H1 (cell line): Measurements from ENCODE around the gene HLA-DPA1. TPM values are rescaled to one million over a fixed set of nuclear protein-coding genes. Genes with fewer than 3 reads are reported as not detected.

ENCODE experiments used
- CTCF ChIA-PET: fragments of 300-600 bp; sonication (Branson Sonifier 250); formaldehyde crosslinking; loops from one replicate; lab custom pipeline; 2021; ENCODE audit not compliant: partially characterized antibody; lab: Charles Lee
- POLR2A ChIA-PET: fragments of 300-600 bp; sonication (Branson Sonifier 250); formaldehyde crosslinking; loops from one replicate; lab custom pipeline; 2021; ENCODE audit warnings: inconsistent platforms; ENCODE audit not compliant: partially characterized antibody; lab: Charles Lee
- DNase-seq, 2 experiments: peaks; one replicate each; pipeline versions ENCODE4 v3.0.0 to v3.0.0-alpha.2; 2010 to 2022; ENCODE audit warnings: low spot score in 2 of 2, low read depth in 1 of 2, mixed read lengths in 1 of 2
- FAIRE-seq: peaks from 2 replicates; lab custom pipeline; 2011; peaks lifted over from hg19 to GRCh38; lab: Jason Lieb, UNC
- H2AFZ ChIP-seq: 2 replicates; pipeline ENCODE4 v1.8.1; 2012; ENCODE audit warnings: low read length, inconsistent platforms
- H2AK5ac ChIP-seq: 2 replicates; pipeline ENCODE4 v1.6.1; 2013; ENCODE audit warnings: low read depth, low read length
- H2BK120ac ChIP-seq: replicated peaks from 2 replicates; pipeline ENCODE3; 2013; ENCODE audit warnings: low read depth, low read length, inconsistent platforms
- H2BK12ac ChIP-seq: 2 replicates; pipeline ENCODE4 v1.6.1; 2013; ENCODE audit warnings: low read depth, low read length
- H2BK15ac ChIP-seq: 2 replicates; pipeline ENCODE4 v1.6.1; 2013; ENCODE audit warnings: low read length
- H2BK20ac ChIP-seq: 2 replicates; pipeline ENCODE4 v1.6.1; 2013; ENCODE audit warnings: low read length
- H2BK5ac ChIP-seq: 2 replicates; pipeline ENCODE4 v1.6.1; 2013; ENCODE audit warnings: low read depth, low read length
- H3K14ac ChIP-seq: 2 replicates; pipeline ENCODE4 v1.6.1; 2013; ENCODE audit warnings: inconsistent platforms; ENCODE audit not compliant: insufficient read length
- H3K18ac ChIP-seq: 2 replicates; pipeline ENCODE4 v1.6.1; 2013; ENCODE audit warnings: low read length; ENCODE audit errors: extremely low read depth
- H3K23ac ChIP-seq: 2 replicates; pipeline ENCODE4 v1.6.1; 2013; ENCODE audit warnings: inconsistent platforms; ENCODE audit not compliant: insufficient read length
- H3K23me2 ChIP-seq: 2 replicates; pipeline ENCODE4 v1.6.1; 2013; ENCODE audit warnings: low read depth, low read length
- H3K27ac ChIP-seq: 2 replicates; pipeline ENCODE4 v1.6.1; 2011; ENCODE audit warnings: low read depth, low read length, inconsistent platforms
- H3K27me3 ChIP-seq, 4 experiments: replicated peaks in 1 of 4; 1 replicate in 1 of 4; 2 replicates in 3 of 4; pipeline versions ENCODE4 v1.6.1 to v1.8.1; 2011 to 2013; ENCODE audit warnings: low read length in 3 of 4, mild to moderate bottlenecking in 3 of 4, inconsistent platforms in 2 of 4, mixed read lengths in 2 of 4, moderate library complexity in 1 of 4; ENCODE audit not compliant: control insufficient read depth in 3 of 4, insufficient read depth in 3 of 4; ENCODE audit errors: extremely low read depth in 1 of 4
- H3K36me3 ChIP-seq, 4 experiments: 2 replicates each; pipeline versions ENCODE4 v1.6.1 to v1.8.1; 2011 to 2013; ENCODE audit warnings: mild to moderate bottlenecking in 4 of 4, low read length in 3 of 4, moderate library complexity in 2 of 4, control low read depth in 1 of 4, inconsistent platforms in 1 of 4; ENCODE audit not compliant: insufficient read depth in 4 of 4, control insufficient read depth in 2 of 4
- H3K4ac ChIP-seq: replicated peaks from 2 replicates; pipeline ENCODE3; 2013; ENCODE audit warnings: low read length, low read depth, mixed read lengths, inconsistent platforms; ENCODE audit not compliant: insufficient read length
- H3K4me1 ChIP-seq, 4 experiments: replicated peaks in 1 of 4; 1 replicate in 1 of 4; 2 replicates in 3 of 4; pipeline versions ENCODE4 v1.6.1 to v1.8.1; 2011 to 2013; ENCODE audit warnings: low read length in 3 of 4, inconsistent platforms in 2 of 4, mixed read lengths in 1 of 4; ENCODE audit not compliant: insufficient read depth in 4 of 4, control insufficient read depth in 3 of 4
- H3K4me2 ChIP-seq, 2 experiments: 2 replicates each; pipeline versions ENCODE4 v1.6.1 to v1.8.1; 2011 to 2013; ENCODE audit warnings: low read depth in 2 of 2, low read length in 2 of 2, control low read depth in 1 of 2, inconsistent platforms in 1 of 2, mild to moderate bottlenecking in 1 of 2; ENCODE audit not compliant: insufficient read depth in 1 of 2
- H3K4me3 ChIP-seq, 4 experiments: fragments of 200-600, 300-600 bp in 1 of 4; sonication (generic), shearing (Covaris generic), sonication (Bioruptor Twin) in 1 of 4; 2 replicates each; pipeline versions ENCODE4 v1.5.1 to v1.8.1; 2011 to 2016; ENCODE audit warnings: low read length in 4 of 4, low read depth in 3 of 4, control low read depth in 2 of 4, inconsistent platforms in 2 of 4, mild to moderate bottlenecking in 2 of 4, mixed read lengths in 1 of 4, moderate library complexity in 1 of 4; ENCODE audit not compliant: insufficient read depth in 2 of 4; ENCODE audit errors: extremely low read depth in 1 of 4
- H3K56ac ChIP-seq: replicated peaks from 2 replicates; pipeline ENCODE3; 2013; ENCODE audit warnings: low read depth, mild to moderate bottlenecking, mixed read lengths, low read length, inconsistent platforms; ENCODE audit not compliant: insufficient read length
- H3K79me1 ChIP-seq: 2 replicates; pipeline ENCODE4 v1.6.1; 2013; ENCODE audit warnings: low read depth, low read length, control low read depth
- H3K79me2 ChIP-seq, 2 experiments: 2 replicates each; pipeline versions ENCODE4 v1.6.1 to v1.8.1; 2012 to 2013; ENCODE audit warnings: low read length in 2 of 2, mild to moderate bottlenecking in 2 of 2, inconsistent platforms in 1 of 2; ENCODE audit not compliant: insufficient read depth in 2 of 2, control insufficient read depth in 1 of 2
- H3K9ac ChIP-seq, 4 experiments: replicated peaks in 1 of 4; 1 replicate in 1 of 4; 2 replicates in 3 of 4; pipeline versions ENCODE4 v1.6.1 to v1.8.1; 2011 to 2013; ENCODE audit warnings: low read depth in 3 of 4, low read length in 3 of 4, control low read depth in 2 of 4, mild to moderate bottlenecking in 2 of 4, moderate library complexity in 2 of 4, inconsistent platforms in 1 of 4; ENCODE audit errors: extremely low read depth in 1 of 4
- H3K9me3 ChIP-seq, 2 experiments: 2 replicates each; pipeline versions ENCODE4 v1.6.1 to v1.8.1; 2012 to 2013; ENCODE audit warnings: mild to moderate bottlenecking in 2 of 2, moderate library complexity in 2 of 2, control low read depth in 1 of 2, inconsistent platforms in 1 of 2, low read depth in 1 of 2, low read length in 1 of 2, mixed read lengths in 1 of 2; ENCODE audit not compliant: insufficient read depth in 2 of 2
- H4K20me1 ChIP-seq, 2 experiments: replicated peaks in 1 of 2; 2 replicates each; pipeline versions ENCODE3 to v1.8.1; 2011 to 2013; ENCODE audit warnings: inconsistent platforms in 2 of 2, low read length in 2 of 2, mild to moderate bottlenecking in 1 of 2; ENCODE audit not compliant: insufficient read depth in 2 of 2, control insufficient read depth in 1 of 2
- H4K5ac ChIP-seq: 2 replicates; pipeline ENCODE4 v1.6.1; 2013; ENCODE audit warnings: low read length, low read depth, mixed read lengths, inconsistent platforms; ENCODE audit not compliant: insufficient read length
- H4K8ac ChIP-seq: 2 replicates; pipeline ENCODE4 v1.8.0; 2013; ENCODE audit warnings: mild to moderate bottlenecking, moderate library complexity, low read length, inconsistent platforms; ENCODE audit not compliant: insufficient read depth; ENCODE audit errors: extremely low read depth
- H4K91ac ChIP-seq: replicated peaks from 2 replicates; pipeline ENCODE3; 2013; ENCODE audit warnings: low read length, mixed read lengths, inconsistent platforms; ENCODE audit not compliant: insufficient read length
- ATF3 ChIP-seq: IDR thresholded peaks from 2 replicates; pipeline ENCODE4 v1.6.1; 2011; ENCODE audit warnings: low read depth, mild to moderate bottlenecking, low read length; ENCODE audit not compliant: insufficient read depth
- CHD1 ChIP-seq: IDR thresholded peaks from 2 replicates; pipeline ENCODE4 v1.6.1; 2012; ENCODE audit warnings: low read depth, low read length, improper control_type of control experiment
- CHD2 ChIP-seq: IDR thresholded peaks from 2 replicates; pipeline ENCODE4 v1.6.1; 2012; ENCODE audit warnings: low read length, improper control_type of control experiment
- JUND ChIP-seq: IDR thresholded peaks from 2 replicates; pipeline ENCODE4 v1.6.1; 2011; ENCODE audit warnings: mild to moderate bottlenecking, improper control_type of control experiment, low read length
- KDM4A ChIP-seq: IDR thresholded peaks from one replicate; pipeline ENCODE4 v1.7.1; 2012; ENCODE audit warnings: low read depth, mild to moderate bottlenecking, moderate library complexity, low read length, inconsistent platforms; ENCODE audit not compliant: severe bottlenecking
- PHF8 ChIP-seq: fragments of 200-600 bp; sonication (generic); conservative IDR thresholded peaks from 2 replicates; pipeline ENCODE4 v1.7.1; 2012; ENCODE audit warnings: low read depth, mild to moderate bottlenecking, inconsistent platforms, low read length, moderate library complexity
- POLR2A ChIP-seq, 2 experiments: IDR thresholded peaks; 1 replicate in 1 of 2; 2 replicates in 1 of 2; pipeline ENCODE4 v1.6.1; 2011; ENCODE audit warnings: low read depth in 2 of 2, low read length in 2 of 2, mild to moderate bottlenecking in 2 of 2; ENCODE audit errors: control extremely low read depth in 1 of 2
- RBBP5 ChIP-seq: IDR thresholded peaks from 2 replicates; pipeline ENCODE4 v1.7.1; 2012; ENCODE audit warnings: low read depth, mild to moderate bottlenecking, inconsistent platforms, low read length, moderate library complexity, borderline replicate concordance
- RXRA ChIP-seq: IDR thresholded peaks from 2 replicates; pipeline ENCODE4 v1.6.1; 2011; ENCODE audit warnings: low read depth, mild to moderate bottlenecking, low read length, moderate library complexity; ENCODE audit not compliant: insufficient read depth
- SIN3A ChIP-seq, 2 experiments: IDR thresholded peaks in 1 of 2; conservative IDR thresholded peaks in 1 of 2; 2 replicates each; pipeline ENCODE4 v1.6.1; 2011 to 2012; ENCODE audit warnings: low read length in 2 of 2, improper control_type of control experiment in 1 of 2, low read depth in 1 of 2, mild to moderate bottlenecking in 1 of 2
- SUZ12 ChIP-seq: fragments of 200-600 bp; sonication (generic); IDR thresholded peaks from 2 replicates; pipeline ENCODE4 v1.6.1; 2012; ENCODE audit warnings: mild to moderate bottlenecking, inconsistent platforms, low read length, moderate library complexity, mixed read lengths
- TAF1 ChIP-seq: IDR thresholded peaks from 2 replicates; pipeline ENCODE4 v1.6.1; 2011; ENCODE audit warnings: mild to moderate bottlenecking, low read depth, low read length
- WGBS, 2 experiments: shearing (Covaris generic) in 1 of 2; methylation state at CpG; one replicate each; pipeline versions ENCODE4 v1.1.6 to v1.1.7; 2013 to 2015; ENCODE audit warnings: low lambda C conversion rate in 2 of 2, mixed read lengths in 2 of 2, inconsistent platforms in 1 of 2, low coverage in 1 of 2, missing lambda C conversion rate in 1 of 2; ENCODE audit not compliant: insufficient replicate concordance in 2 of 2, insufficient coverage in 1 of 2, insufficient read length in 1 of 2; ENCODE audit errors: extremely low coverage in 1 of 2, missing lambda C conversion rate in 1 of 2; 5-methylcytosine and 5-hydroxymethylcytosine counted together
- polyA plus RNA-seq, 7 experiments: library from polyadenylated mRNA; depleted of rRNA in 3 of 7; stranded (reverse) in 5 of 7; unstranded in 2 of 7; fragments of >200 nt in 5 of 7; fragments of 200-250 nt in 2 of 7; gene quantifications; 1 replicate in 5 of 7; 2 replicates in 1 of 7; 4 replicates in 1 of 7; pipeline versions ENCODE4 v1.2.1 to v1.2.3, GENCODE V29; 2011 to 2013; ENCODE audit warnings: missing spikeins in 2 of 7, mixed read lengths in 2 of 7
- total RNA-seq: library from RNA; stranded (reverse); fragmentation: NEBNext Ultra II Directional; extraction: Animal tissue kit (Norgen Biotek cat#: 25700); gene quantifications from 2 replicates; pipeline ENCODE4 v1.2.1, GENCODE V29; 2021

HLA-DPA1 gene
- total and polyA plus RNA-seq, 2 of the 8 experiments (the other 6 are each of a cell fraction or from before 2014, with no cell fraction given) = 6.2 to 13.1 TPM

- Histone ChIP-seq H3K27ac (no peak overlapping the region), H3K79me1 (no peaks in the 10 kb centered on the region), H3K23me2 (no peaks in the 10 kb centered on the region), H3K36me3 (no peaks in the 10 kb centered on the region), H3K4me2 (no peak overlapping the region), H2AFZ (no peak overlapping the region), H4K5ac (no peak overlapping the region), H3K9me3 (no peaks in the 10 kb centered on the region), H3K14ac (no peak overlapping the region), H3K4me1 (no peaks in the 10 kb centered on the region; a peak in 1 of 7 replicates), H2AK5ac (no peak overlapping the region), H3K4ac (no peak overlapping the region), H3K23ac (no peak overlapping the region), H3K9ac (no peak overlapping the region), H3K4me3 (no peak overlapping the region), H3K56ac (no peak overlapping the region), H3K79me2 (no peaks in the 10 kb centered on the region), H4K20me1 (no peaks in the 10 kb centered on the region), H3K18ac (no peak overlapping the region), H2BK15ac (no peak overlapping the region), H4K91ac (no peak overlapping the region), H2BK12ac (no peak overlapping the region), H3K27me3 (no peaks in the 10 kb centered on the region), H2BK5ac (no peak overlapping the region), H4K8ac (no peak overlapping the region), H2BK20ac (no peak overlapping the region), H2BK120ac (no peak overlapping the region)
- WGBS, 2 experiments = 94% methylated on average over 6 of the region's 6 CpGs; no CpG with 5 or more reads in 1 of the 2 experiments
- TF ChIP-seq KDM4A (no peak), SIN3A (conservative IDR thresholded peaks at IDR 0.05 in 1 of 2, IDR thresholded peaks at IDR 0.05 in 1 of 2; ENCODE audit: low read depth in 1 of 2, low read length in 2 of 2) (no peak), SUZ12 (no peak), CHD1 (no peak), RBBP5 (no peak), POLR2A (IDR thresholded peaks at IDR 0.05; ENCODE audit: control extremely low read depth in 1 of 2, low read depth in 2 of 2, low read length in 2 of 2) (no peak), PHF8 (no peak), CHD2 (no peak), ATF3 (no peak), JUND (no peak), RXRA (no peak), TAF1 (no peak)
- ChIA-PET CTCF (interaction anchor here (1.0 to 2.8 kb wide), 3 partner anchors 22 to 102 kb away, joined by 3 to 11 read pairs (median 4); no protein-coding TSS in a partner anchor), POLR2A (no interaction called here)
- no peak for FAIRE-seq
- DNase-seq = no peak
These were observed 1.9 kb downstream of the HLA-DPA1 start for GRCh38 chr6:33071569-33071968.
